HG03439 (cell line): Measurements from ENCODE around the gene TACR2.

Source experiments
- ATAC-seq: cut with Tn5 transposase; IDR thresholded peaks from one replicate; pipeline ENCODE4 v1.9.1; 2021; ENCODE audit warnings: mild to moderate bottlenecking, moderate library complexity; ENCODE audit not compliant: unreplicated experiment

Gene TACR2

DNA sequence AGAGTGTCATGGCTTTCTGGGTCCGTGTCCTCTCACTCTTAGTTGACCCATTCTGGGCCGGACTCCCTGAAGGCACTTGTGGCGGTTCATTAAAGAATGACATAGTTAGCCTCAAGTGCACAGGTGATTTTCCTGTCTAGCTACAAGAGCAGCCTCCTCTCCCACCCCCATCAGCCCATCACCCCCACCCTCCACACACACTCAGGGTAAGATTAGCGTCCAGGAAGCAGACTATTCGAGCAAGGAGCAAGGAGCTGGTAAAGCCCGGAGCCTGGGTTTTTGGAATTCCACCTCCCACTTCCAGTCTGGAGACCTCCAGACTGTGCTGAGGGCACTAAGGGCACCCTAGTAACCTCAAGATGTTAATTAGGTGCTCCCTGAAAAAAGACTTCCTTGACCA, 39.5 kb downstream of the TACR2 start:
- no peak for ATAC-seq

- ATAC-seq = no peak
These were observed 40.1 kb downstream of the TACR2 start for GRCh38 chr10:69376662-69377061.

- no peak for ATAC-seq
These were observed 41.2 kb downstream of the TACR2 start for GRCh38 chr10:69375307-69376151.

- ATAC-seq = no peak
These were observed 41.8 kb downstream of the TACR2 start for GRCh38 chr10:69374931-69375306.

DNA sequence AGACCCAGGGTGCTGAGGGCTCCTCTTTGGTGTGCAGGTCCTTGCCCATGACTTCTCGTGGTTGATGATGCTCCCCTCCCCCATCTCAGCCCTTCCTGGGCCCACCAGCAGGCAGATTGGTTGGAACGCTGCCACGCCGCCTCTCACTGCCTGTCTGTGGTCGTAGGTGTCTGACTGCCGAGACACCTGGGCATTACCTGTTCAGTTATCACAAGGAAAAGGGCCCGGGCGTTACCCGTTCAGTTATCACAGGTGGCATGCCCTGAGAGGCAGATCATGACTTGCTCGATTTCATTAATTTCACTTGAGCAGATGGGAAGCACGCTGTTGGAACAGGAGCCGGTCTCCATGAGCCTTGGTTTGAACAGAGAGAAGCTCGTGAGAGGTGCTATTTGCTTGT, 42.5 kb downstream of the TACR2 start:
- no peak for ATAC-seq

GRCh38 chr10:69372126-69372980, 44.4 kb downstream of the TACR2 start:
- ATAC-seq = no peak

- ATAC-seq = no peak
These were observed 49.2 kb downstream of the TACR2 start for GRCh38 chr10:69367469-69367868.

- no peak for ATAC-seq
These were observed 50.0 kb downstream of the TACR2 start for GRCh38 chr10:69366738-69367137.

DNA sequence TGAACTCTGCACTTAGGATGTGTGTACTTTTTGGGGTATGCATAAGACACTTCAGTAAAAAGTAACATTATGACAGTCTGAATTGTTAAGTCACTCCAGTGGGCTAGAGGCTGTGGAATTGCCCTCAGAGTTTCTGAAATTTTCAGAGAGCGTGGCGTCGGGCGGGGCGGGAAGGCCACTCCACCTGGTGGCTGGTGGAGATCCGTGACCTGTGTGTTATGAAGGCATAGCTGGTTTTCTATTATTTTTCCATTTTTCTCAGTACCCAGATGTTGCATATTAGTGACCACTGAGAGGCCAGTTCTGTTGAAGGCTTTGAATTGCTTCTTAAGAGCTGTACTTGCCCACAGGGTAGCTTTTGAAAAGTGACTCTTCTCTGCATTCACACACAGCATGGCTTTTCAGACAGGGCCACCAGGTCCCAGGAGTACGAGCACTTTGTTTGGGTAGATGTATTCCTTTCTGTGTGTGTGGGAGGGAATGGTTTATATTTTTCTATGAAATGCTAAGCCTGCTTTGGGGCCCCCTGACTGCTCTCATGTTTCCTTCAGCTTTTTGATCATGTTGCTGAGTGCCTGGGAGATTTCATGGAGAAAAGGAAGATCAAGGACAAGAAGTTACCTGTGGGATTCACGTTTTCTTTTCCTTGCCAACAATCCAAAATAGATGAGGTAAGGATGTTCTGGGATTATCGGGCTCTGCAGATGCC, 52.3 kb downstream of the TACR2 start:
- ATAC-seq = no peak

- ATAC-seq = no peak
These were observed 53.1 kb downstream of the TACR2 start for GRCh38 chr10:69363666-69364065.

DNA sequence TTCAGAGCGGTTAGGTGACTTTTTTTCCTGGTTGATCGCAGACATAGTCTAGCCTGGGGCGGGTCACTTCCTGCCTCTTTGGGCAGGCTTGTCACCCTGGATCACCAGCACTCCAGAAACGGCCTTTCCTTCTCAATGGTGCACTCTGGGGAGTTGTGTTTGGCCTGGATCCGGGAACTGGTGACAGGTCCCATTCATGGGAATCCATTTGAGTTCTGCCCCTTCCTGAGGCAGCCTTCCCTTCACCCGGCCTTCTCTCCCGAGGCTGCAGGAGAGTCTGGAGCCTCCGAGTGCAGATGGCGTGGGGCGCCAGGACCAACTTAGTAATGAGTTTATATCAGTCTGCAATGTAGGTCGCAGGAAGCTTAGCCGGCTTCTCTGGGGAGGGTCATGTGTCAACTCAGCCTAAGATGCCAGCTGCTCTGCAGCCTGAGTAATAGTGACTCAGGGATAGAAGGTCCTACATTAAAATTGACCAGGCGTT, 54.2 kb downstream of the TACR2 start:
- ATAC-seq = no peak

DNA sequence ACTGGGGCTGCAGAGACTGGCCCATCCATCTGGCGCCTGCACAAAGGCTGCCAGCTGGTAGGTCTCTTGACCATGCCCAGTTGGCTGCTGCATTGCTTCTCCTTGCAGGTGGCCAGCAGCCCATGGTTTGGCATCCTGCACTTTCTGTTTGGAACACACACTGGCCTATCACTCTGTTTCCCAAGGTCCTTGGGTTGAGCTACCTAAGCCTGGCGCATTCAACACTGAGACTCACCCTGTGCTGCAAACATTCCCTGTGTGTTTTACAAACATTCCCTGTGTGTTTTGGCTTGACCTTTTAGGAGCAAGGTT, 55.5 kb downstream of the TACR2 start:
- no peak for ATAC-seq

GRCh38 chr10:69360485-69361302, 56.0 kb downstream of the TACR2 start:
- ATAC-seq = no peak

GRCh38 chr10:69359594-69359993, 57.1 kb downstream of the TACR2 start:
- ATAC-seq = no peak

GRCh38 chr10:69359148-69359547, 57.6 kb downstream of the TACR2 start:
- no peak for ATAC-seq

GRCh38 chr10:69358148-69358795, 58.4 kb downstream of the TACR2 start:
- ATAC-seq = no peak

GRCh38 chr10:69356187-69356586, 60.5 kb downstream of the TACR2 start:
- no peak for ATAC-seq

GRCh38 chr10:69353977-69354635, 62.6 kb downstream of the TACR2 start:
- ATAC-seq = no peak
